ENCODE results near the gene DYNAP. TPM values are rescaled to one million over a fixed set of nuclear protein-coding genes. Genes with fewer than 3 reads are reported as not detected.

The DYNAP gene
- total RNA-seq, 1 experiment from 2014 or later, result not detected

GRCh38 chr18:54613174-54613573 lies 22.1 kb downstream of the DYNAP start:
- no peaks in the 10 kb centered on the region for H3K79me2 ChIP-seq (ENCODE audit: low read length)
- no peak for ATAC-seq
- intact Hi-C loops (cut with micrococcal nuclease), result loop anchor here (5.0 kb wide), 1 partner anchor 334 kb away; no protein-coding TSS in a partner anchor
- no peak overlapping the region for H2AFZ ChIP-seq (ENCODE audit: low read length)
- H4K20me1 ChIP-seq (ENCODE audit: low read length), result no peaks in the 10 kb centered on the region
- no peak overlapping the region for H3K27ac ChIP-seq (ENCODE audit: low read length)
- TF ChIP-seq EZH2phosphoT487 (IDR thresholded peaks at IDR 0.05; ENCODE audit: borderline replicate concordance, low read length) (no peak), CTCF (conservative IDR thresholded peaks at IDR 0.05; ENCODE audit: low read depth, low read length) (no peak), EZH2 (IDR thresholded peaks at IDR 0.05; ENCODE audit: low read length, unreplicated experiment) (no peak)
- POLR2A ChIA-PET (ENCODE audit: unreplicated experiment), result no interaction called here
- H3K9me2 ChIP-seq (replicated peaks; ENCODE audit: low read length), result no peaks in the 10 kb centered on the region
- no peak overlapping the region for H3K4me2 ChIP-seq (ENCODE audit: low read length)
- H3K9me3 ChIP-seq (ENCODE audit: low read length), result no peaks in the 10 kb centered on the region
- no peaks in the 10 kb centered on the region for H3K27me3 ChIP-seq (ENCODE audit: low read length)
- peaks cover 33% of the 10 kb centered on the region for H3K4me1 ChIP-seq (ENCODE audit: insufficient read depth, low read length)
- no peaks in the 10 kb centered on the region for H3K36me3 ChIP-seq (ENCODE audit: low read depth, low read length)
- CTCF ChIA-PET, result interaction anchor here (0.6 kb wide), 1 partner anchor 370 kb away, joined by 4 read pairs; no protein-coding TSS in a partner anchor
- BruUV-seq (replicated peaks), result no TSS peak
- H3K4me3 ChIP-seq (ENCODE audit: low read length), result no peak overlapping the region
- DNase-seq, result no peak
- H3K9ac ChIP-seq (ENCODE audit: low read length), result no peak overlapping the region
- peaks cover under 1% of the 10 kb centered on the region for H3F3A ChIP-seq (ENCODE audit: low read length, unreplicated experiment)

- POLR2A ChIA-PET (ENCODE audit: unreplicated experiment), result no interaction called here
- H3K9ac ChIP-seq (ENCODE audit: low read length), result no peak overlapping the region
- ATAC-seq, result no peak
Observed at GRCh38 chr18:54616220-54616848, 25.3 kb downstream of the DYNAP start.

More at GRCh38 chr18:54616220-54616848, 25.3 kb downstream of the DYNAP start:
- H3F3A ChIP-seq (ENCODE audit: low read length, unreplicated experiment), result no peaks in the 10 kb centered on the region
- no TSS peak for BruUV-seq (replicated peaks)
- no peaks in the 10 kb centered on the region for H3K27me3 ChIP-seq (ENCODE audit: low read length)
- no peak overlapping the region for H2AFZ ChIP-seq (ENCODE audit: low read length)
- CTCF ChIA-PET, result no interaction called here
- no peak overlapping the region for H3K27ac ChIP-seq (ENCODE audit: low read length)
- H3K9me2 ChIP-seq (replicated peaks; ENCODE audit: low read length), result no peaks in the 10 kb centered on the region
- intact Hi-C loops (cut with micrococcal nuclease), result no loop called here
- H3K4me3 ChIP-seq (ENCODE audit: low read length), result no peak overlapping the region
- DNase-seq, result peak; percentile 10
- TF ChIP-seq CTCF (conservative IDR thresholded peaks at IDR 0.05; ENCODE audit: low read depth, low read length) (no peak), EZH2 (IDR thresholded peaks at IDR 0.05; ENCODE audit: low read length, unreplicated experiment) (no peak), EZH2phosphoT487 (IDR thresholded peaks at IDR 0.05; ENCODE audit: borderline replicate concordance, low read length) (no peak)
- no peaks in the 10 kb centered on the region for H3K9me3 ChIP-seq (ENCODE audit: low read length)
- H3K4me2 ChIP-seq (ENCODE audit: low read length), result no peak overlapping the region
- no peaks in the 10 kb centered on the region for H3K79me2 ChIP-seq (ENCODE audit: low read length)
- H3K4me1 ChIP-seq (ENCODE audit: insufficient read depth, low read length), result peaks cover 17% of the 10 kb centered on the region
- H4K20me1 ChIP-seq (ENCODE audit: low read length), result no peaks in the 10 kb centered on the region
- H3K36me3 ChIP-seq (ENCODE audit: low read depth, low read length), result no peaks in the 10 kb centered on the region

Measured in PC-3 (cell line).